Measurements from ENCODE around the gene LUC7L2.

- TF ChIP-seq CTCF (IDR thresholded peaks at IDR 0.05), result no peak
- TF ChIP-seq POLR2AphosphoS5 (IDR thresholded peaks at IDR 0.05), result no peak
- no peak for TF ChIP-seq POLR2A (IDR thresholded peaks at IDR 0.05)
- no peak for TF ChIP-seq EP300 (IDR thresholded peaks at IDR 0.05)
Observed at GRCh38 chr7:139417478-139417877, 57.8 kb downstream of the LUC7L2 start.
